ENCODE data around the gene LYPD8.

DNA sequence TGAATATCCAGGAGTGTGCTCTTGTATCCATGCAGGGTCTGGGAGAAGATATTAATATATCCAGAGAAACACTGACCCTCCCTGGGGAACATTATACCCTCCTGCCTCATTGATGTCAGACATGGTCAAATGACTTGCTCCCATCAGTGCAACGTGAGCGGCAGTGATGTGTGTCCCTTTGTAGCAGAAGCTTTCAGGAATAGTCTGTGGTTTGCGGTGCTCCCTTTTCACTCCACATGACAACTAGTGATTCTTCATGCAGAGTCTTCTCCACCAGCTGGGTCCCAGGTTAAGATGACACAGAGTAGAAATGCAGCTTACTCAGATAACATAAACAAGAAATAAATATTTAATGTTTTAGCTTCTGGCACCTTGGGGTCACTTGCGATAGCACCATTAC is 31.9 kb upstream of the LYPD8 start:
- TF ChIP-seq, protein P1, sequence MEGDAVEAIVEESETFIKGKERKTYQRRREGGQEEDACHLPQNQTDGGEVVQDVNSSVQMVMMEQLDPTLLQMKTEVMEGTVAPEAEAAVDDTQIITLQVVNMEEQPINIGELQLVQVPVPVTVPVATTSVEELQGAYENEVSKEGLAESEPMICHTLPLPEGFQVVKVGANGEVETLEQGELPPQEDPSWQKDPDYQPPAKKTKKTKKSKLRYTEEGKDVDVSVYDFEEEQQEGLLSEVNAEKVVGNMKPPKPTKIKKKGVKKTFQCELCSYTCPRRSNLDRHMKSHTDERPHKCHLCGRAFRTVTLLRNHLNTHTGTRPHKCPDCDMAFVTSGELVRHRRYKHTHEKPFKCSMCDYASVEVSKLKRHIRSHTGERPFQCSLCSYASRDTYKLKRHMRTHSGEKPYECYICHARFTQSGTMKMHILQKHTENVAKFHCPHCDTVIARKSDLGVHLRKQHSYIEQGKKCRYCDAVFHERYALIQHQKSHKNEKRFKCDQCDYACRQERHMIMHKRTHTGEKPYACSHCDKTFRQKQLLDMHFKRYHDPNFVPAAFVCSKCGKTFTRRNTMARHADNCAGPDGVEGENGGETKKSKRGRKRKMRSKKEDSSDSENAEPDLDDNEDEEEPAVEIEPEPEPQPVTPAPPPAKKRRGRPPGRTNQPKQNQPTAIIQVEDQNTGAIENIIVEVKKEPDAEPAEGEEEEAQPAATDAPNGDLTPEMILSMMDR (IDR thresholded peaks at IDR 0.05) = no peak
- TF ChIP-seq POLR2A (IDR thresholded peaks at IDR 0.05) = no peak
